ENCODE data around the gene ZNF555.
A peak's percentile ranks its signal among the peaks of the same experiment; 100 is the strongest.
"Not testable (repeated sequence)": the region's sequence is repeated elsewhere in the genome, so short reads cannot be mapped to it uniquely, and the experiment has no call there.

Gene ZNF555

DNA sequence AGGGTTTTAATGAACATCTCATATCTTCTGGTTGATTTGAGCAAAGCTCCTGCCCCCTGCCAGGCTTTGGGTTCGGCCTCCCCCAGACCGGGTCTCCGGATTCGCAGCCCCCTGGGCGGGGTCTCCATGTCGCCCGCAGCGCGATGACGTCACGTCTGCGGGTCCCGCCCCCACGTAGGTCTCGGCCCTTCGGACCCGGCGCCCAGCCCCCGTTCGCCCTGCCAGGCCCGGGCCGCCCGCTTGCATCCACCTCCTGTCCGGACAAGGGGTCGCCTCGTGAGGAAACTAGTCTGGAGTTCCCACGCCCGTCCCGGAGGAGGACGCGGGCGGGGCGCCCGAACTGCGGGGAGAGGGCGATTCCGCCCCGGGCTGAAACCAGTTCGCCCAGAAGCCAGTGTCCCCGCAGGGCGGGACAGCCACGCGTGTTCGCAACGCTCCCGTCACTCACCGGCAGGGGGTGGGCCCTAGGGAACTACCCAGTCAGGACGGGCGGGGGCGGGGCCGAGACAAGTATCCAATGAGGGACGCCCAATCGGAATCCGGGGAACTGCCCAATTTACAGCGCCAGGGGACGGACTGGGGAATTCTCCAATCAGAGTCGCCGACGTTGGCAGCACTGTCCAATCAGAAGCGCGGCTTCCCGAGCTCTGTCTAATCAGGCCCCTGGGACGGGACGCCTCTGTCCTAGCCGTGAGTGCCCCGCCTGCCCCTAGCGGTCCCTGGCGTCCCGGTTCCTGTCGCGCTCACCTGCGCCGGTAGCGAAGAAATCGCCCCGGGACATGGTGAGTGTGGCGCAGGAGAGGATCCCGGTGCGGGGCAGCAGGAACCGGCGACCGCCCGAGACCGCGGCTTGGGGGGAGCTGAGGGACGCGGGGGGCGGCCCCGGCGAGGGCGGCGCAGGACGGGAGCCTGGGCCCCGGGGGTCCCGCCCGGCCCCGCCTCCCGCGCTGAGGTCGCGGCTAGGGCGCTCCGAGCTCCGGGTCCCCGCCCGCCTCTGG is at the start of gene ZNF555:
TSS of gene ZNF555 (plus strand) at position 682 of the 998 bp plus-strand sequence. CDS start at position 780, 98 bp downstream.
- peak; percentile 98 for DNase-seq (ENCODE audit: low read depth in 2 of 2)

DNA sequence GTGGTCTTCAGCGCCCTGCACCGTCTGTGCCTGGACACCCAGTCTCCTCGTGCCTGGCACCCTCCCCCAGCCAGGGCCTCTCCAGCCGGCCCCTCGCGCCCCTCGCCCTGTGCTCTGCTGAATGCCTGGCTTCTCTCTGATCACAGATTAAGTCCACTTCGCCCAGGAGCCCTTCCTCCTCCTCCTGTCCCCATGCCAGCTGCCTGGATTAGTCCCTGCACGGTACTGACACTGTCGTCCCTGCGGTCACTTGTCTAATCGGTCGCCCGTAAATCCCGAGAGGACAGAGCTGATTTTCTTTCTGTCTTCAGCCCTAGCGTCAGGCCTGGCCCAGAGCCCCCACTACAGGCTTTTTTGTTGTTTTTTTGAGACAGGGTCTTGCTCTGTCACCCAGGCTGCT is 49.4 kb upstream of the ZNF555 start:
- DNase-seq (ENCODE audit: low read depth in 2 of 2), result no peak

DNA sequence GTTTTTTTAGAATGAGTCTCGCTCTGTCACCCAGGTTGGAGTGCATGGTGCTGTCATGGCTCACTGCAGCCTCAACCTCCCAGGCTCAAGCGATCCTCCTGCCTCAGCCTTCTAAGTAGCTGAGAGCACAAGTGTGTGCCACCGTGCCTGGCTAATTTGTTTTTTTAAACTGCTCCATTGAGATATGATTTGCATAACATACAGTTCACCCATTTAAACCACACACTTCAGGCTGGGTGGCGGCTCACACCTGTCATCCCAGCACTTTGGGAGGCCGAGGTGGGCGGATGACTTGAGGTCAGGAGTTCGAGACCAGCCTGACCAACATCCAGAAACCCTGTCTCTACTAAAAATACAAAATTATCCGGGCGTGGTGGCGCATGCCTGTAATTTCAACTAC is 48.6 kb upstream of the ZNF555 start:
- not testable (repeated sequence) for DNase-seq (ENCODE audit: low read depth in 2 of 2)

DNA sequence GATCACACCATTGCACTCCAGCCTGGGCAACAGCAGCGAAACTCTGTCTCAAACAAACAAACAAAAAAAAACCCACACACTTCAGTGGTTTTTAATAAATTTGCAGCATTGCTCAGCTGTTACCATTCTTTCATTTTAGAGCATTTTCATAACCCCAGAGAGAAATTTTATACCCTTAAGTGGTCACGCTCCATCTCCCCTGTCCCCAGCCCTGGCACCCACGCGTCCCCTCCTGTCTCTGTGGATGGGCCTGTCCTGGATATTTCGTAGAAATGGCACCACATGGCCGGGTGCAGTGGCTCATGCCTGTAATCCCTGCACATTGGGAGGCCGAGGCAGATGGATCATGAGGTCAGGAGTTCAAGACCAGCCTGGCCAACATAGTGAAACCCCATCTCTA is 48.1 kb upstream of the ZNF555 start:
- DNase-seq (ENCODE audit: low read depth in 2 of 2), result no peak

DNA sequence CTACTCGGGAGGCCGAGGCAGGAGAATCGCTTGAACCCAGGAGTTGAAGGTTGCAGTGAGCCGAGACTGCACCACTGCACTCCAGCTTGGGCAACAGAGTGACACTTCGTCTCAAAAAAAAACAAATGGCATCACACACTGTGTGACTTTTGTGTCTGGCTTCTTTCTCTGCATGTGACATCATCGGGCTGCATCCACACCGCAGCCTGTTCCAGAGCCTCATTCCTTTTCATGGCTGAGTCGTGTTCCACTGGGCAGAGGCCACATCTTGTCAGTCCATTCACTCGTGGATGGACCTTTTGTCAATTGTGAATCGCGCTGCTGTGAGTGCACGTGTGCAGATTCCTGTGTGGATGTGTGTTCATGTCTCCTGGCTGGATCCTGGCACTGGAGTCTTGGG is 47.7 kb upstream of the ZNF555 start:
- no peak for DNase-seq (ENCODE audit: low read depth in 2 of 2)

DNA sequence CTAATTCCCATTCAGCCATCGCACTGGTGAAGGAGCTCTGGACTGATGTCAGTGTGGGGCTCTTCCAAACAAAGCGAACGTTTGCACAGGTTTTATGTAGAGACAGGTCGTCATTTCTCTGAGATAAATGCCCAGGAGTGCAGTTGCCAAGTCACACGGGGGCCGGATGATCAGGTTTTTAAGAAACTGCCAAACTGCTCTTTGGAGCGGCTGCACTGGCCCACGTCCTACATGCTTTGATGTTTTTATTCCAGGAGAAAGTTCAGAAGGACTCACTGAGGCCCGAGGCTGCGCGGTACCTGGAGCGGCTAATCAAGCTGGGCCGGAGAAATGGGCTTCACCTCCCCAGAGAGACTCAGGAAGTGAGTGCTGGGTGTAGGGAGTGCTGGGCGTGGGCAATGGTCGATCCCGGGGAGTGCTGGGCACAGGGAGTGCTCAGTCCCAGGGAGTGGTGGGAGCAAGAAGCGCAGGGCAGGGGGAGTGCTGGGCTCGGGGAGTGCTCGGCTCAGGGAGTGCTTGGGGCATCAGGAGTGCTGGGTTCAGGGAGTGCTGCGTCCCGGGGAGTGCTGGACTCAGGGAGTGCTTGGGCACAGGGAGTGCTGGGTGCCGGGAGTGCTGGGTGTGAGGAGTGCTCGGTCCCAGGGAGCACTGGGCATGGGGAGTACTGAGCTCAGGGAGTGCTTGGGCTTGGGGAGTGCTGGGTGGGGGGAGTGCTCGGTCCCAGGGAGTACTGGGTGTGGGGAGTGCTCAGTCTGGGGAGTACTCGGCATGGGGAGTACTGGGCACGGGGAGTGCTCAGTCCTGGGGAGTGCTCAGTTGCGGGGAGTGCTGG is 45.2 kb upstream of the ZNF555 start:
- DNase-seq (ENCODE audit: low read depth in 2 of 2), result no peak

DNA sequence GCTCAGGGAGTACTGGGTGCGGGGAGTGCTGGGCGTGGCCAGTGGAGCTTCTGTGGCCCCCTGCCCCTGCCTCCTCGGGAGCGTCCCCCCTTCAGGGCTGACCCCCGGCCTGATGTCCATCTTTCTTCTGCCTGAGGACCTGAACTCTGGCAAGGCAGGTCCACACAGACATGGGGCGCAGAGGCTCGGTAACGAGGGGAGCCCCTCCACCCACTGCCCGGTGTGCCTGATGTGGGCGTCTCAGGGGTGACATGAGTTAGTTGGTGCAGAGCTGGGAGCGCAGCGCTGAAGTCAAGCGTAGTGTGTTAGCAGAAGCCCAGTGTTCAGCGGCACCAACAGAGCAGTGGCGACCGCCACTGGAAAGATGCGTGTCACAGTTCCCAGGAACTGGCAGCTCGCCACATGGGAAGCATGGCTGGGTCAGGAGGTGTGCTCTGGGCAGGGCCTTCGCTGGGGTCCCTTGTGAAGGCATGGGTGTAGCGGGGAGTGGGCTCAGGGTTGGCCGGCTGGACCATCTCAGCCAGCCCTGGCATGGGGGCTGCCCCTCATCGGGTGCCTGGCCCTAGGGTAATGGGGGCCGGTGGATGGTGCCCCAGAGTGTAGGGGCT is 44.5 kb upstream of the ZNF555 start:
- no peak for DNase-seq (ENCODE audit: low read depth in 2 of 2)

DNA sequence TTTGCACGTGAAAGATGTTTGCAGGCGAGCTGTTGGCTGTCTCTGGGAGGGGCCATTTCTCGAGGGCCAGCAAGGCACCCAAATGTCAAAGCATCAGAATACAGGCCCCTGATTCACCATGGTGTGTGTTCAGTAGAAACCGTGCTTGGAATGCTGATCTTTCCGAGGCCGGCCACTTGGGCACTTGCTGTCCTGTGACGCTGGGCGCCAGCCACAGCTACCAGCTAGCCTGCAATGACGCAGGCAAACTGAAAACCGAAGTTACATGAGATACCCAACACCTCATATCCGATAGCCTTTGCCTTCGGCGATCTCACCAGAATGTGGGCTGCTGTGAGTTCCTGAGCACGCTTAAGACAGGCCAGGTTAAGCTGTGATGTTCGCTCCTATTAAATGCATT is 44.0 kb upstream of the ZNF555 start:
- DNase-seq (ENCODE audit: low read depth in 2 of 2), result no peak

DNA sequence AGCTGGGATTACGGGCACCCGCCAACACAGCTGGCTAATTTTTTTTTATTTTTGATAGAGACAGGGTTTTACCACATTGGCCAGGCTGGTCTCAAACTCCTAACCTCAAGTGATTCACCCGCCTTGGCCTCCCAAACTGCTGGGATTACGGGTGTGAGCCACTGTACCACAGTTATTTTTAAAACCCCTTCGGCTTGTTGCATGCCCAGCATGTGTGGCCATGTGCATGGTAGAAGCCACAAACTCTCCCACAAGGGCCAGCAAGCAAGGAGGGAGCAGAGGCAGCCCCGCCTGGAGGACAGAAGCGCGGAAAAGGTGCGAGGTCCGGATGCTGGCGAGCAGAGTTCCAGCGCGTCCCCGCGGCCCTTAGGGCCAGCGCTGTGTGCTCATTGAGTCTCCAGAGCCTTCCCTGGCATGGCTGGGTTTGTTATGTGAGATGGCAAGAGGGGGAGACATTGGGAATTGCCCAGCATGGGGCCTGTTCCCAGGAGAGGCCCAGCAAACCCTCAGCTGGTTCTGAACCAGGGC is 43.1 kb upstream of the ZNF555 start:
- DNase-seq (ENCODE audit: low read depth in 2 of 2), result no peak

DNA sequence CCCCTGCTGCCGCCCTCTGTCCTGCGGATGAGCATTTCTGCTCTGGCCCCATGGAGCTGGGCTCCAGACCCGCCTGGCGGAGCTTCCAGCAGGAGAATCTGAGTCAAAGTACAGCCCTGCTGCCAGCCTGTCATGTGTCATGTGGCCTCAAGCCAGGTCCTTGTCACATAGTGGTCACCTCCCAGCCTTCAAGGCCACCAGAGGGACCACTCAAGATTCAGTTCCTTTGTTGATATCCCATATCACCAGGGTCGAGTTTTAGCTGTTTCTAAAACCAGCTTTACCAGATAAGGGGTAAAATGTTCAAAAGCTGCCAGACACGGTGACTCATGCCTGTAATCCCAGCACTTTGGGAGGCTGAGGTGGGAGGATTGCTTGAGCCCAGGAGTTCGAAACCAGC is 42.5 kb upstream of the ZNF555 start:
- no peak for DNase-seq (ENCODE audit: low read depth in 2 of 2)

DNA sequence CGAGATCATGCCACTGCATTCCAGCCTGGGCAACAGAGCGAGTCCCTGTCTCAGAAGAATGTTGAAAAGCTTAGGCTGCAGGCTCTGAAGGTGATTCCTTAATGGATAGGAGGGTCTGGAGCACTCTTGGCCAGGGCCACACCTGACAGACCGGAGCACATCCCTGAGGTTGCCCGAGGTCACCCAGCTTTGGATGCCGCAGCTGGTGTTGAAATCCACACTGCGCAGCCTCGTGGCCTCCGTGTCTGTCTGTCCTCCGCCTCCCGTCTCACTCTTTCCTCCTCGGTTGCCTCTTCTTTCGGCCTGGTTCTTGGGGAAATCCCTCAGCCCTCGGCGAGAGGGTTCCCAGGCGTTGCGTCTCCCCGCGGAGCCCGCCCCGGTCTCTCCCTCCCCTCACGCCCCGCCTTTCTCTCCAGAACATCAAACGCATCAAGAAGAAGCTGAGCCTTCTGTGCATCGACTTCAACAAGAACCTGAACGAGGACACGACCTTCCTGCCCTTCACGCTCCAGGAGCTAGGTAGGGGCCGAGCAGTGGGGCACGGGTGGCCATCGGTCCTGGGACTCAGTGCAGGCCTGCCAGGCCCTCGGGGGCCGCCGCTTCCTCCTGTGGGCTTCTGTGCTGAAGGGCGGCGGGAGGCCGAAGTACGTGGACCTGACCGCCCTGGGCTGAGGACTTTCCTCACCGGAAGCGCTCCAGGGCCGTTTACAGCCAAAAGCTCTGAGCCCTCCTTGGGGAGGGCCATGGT is 41.8 kb upstream of the ZNF555 start:
- no peak for DNase-seq (ENCODE audit: low read depth in 2 of 2)

DNA sequence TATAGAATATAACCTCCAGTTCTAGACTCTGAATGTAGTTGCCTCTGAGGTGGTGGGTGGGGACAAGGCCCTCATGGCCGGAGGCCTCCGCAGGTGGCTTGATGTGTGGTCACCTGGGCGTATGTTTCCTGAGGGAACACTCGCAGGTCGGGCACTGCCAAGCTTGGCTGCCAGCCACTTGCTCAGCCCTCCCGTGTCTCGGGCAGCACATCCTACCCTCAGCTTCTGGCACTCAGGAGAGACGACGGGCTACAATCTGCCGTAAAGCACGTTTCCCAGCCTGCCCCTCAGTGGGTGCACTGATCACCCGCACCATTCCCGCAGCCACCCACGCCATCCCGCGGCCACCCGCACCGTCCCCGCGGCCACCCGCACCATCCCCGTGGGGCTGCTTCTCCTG is 40.8 kb upstream of the ZNF555 start:
- DNase-seq (ENCODE audit: low read depth in 2 of 2), result no peak

DNA sequence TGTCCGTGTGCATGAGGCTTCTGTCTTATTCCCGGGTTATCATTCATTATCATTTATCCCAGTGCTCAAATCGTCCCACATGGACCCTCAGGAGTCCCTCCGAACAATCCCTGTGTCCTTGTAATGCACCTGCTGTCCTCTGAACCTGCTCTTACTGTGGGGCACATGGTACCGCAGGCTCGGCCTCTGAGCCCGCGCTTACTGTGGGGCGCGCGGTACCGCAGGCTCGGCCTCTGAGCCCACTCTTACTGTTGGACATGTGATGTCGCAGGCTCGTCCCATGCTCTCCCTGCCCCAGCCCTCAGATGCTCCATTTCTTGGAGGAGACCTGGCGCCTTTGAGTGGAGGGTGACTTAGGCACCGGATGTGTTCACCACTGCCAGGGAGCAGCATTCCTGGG is 38.4 kb upstream of the ZNF555 start:
- DNase-seq (ENCODE audit: low read depth in 2 of 2), result no peak

DNA sequence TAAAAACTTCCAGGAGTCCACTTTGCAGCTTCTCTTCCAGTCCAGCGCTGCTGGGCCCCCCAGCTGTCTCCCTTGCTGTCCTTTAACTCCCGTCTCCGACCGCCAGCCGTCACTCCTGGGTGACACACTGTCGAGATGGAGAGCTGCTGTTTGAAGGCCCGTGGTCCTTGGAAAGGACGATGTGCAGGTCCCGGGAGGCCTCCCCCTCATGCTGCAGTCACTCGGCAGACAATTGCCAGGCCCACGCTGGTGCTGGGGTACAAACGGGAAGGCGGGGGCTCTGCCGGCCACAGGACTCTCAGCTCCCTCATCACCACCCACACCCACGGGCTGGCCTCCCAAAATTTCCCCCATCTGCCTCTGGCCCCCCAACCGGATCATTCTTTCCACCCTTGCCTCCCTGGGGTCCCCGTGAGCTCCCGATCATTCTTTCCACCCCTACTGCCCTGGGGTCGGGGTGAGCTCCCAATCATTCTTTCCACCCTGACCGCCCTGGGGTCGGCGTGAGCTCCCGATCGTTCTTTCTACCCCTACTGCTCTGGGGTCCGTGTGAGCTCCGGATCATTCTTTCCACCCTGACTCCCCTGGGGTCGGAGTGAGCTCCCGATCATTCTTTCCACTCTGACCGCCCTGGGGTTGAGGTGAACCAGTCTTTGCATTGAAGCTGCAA is 37.7 kb upstream of the ZNF555 start:
- no peak for DNase-seq (ENCODE audit: low read depth in 2 of 2)

DNA sequence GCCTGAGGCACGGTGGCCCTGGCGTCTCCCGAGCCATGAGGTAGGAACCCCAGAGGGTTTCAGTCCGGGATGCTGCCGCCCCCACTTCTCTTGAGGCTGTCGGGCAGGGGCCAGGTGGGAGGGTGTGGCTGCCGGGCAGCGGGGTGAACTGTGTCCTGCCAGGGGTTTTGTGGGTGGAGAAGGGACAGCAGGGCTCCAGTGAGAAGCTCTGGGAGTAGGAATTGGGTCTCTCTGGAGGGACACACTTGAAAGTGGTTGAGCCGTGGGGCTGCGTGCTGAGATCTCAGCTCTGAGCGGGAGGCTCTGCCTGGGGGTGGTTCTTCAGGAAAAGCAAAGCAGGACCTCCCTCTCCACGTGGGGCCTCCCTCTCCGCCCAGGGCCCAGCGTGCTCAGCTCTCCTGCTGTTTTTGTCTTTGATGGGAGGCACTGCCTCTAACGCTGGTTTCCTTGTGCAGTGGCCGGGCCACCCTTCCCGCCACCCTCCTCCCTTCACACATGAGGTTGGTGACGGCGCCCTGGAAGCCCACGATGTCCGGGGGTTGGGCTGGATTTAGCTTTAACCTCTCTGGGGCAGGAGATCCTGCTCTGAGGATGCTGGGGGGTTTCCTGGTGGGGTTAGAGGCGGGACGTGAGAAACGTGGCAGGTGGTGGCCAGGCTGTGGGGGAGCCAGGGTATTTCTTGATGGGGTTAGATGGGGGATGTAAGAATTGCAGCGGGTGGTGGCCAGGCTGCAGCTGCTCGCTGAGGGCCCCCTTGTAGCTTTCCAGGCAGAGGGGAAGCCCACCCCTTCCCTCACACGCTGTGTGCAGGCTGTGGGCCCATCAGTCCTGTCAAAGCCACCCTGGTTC is 36.9 kb upstream of the ZNF555 start:
- no peak for DNase-seq (ENCODE audit: low read depth in 2 of 2)

DNA sequence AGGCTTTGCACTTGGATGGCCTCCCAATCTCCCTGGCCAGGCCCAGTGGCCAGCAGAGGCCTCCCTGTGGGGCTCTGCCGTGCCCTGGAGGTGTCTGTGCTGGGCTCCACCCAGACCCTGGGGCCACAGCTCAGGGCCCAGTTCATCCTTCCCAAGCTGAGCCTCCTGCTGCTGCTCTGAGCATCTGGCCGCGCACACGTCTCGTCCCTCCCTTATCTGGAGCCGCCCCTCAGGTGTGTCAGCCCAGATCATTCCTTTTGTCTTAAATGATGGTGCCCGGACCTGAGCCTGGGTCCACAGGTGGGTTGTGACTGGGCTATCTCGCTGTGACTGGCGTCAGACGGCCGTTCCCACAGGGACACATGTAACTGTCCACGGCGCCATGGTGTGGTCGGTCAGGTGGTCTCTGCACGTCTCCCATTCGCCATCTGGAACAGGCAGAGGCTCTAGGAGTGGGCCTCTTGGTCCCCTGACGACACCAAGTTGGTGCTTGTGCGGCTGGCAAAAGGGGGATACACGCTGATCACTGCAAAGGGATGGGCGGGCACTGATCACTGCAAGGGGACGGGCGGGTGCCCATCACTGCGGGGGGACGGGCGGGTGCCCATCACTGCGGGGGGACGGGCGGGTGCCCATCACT is 35.9 kb upstream of the ZNF555 start:
- no peak for DNase-seq (ENCODE audit: low read depth in 2 of 2)

DNA sequence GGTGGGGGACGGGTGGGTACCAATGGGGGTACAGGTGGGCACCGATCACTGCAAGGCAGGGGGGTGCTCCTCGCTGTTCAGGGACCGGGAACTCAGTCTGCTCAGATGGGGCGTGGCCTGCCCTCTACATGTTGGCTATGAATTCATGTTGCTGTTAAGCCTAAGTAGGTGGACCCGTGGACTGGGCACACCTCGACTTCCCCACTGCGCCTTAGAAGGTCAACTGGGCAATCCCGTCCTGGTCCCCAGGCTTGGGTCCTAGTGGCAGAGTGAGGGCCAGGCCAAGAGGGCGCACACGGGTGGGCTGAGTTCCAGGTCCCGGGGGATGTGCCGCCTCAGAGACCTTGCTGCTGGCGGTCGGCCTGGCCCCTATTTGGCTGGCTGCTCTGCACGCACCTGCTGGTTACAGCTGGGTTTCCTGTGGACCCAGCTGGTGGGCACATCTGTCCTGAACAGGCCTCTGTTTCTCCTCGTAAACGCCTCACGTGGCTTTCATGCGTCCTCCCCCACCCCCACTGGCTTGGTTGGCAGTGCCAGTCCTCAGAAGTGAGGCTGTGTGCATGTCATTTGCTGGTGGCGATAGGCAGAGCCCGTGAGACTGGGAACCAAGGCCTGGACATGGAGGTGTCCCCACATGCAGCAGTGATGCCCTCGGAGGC is 35.2 kb upstream of the ZNF555 start:
- DNase-seq (ENCODE audit: low read depth in 2 of 2), result no peak

DNA sequence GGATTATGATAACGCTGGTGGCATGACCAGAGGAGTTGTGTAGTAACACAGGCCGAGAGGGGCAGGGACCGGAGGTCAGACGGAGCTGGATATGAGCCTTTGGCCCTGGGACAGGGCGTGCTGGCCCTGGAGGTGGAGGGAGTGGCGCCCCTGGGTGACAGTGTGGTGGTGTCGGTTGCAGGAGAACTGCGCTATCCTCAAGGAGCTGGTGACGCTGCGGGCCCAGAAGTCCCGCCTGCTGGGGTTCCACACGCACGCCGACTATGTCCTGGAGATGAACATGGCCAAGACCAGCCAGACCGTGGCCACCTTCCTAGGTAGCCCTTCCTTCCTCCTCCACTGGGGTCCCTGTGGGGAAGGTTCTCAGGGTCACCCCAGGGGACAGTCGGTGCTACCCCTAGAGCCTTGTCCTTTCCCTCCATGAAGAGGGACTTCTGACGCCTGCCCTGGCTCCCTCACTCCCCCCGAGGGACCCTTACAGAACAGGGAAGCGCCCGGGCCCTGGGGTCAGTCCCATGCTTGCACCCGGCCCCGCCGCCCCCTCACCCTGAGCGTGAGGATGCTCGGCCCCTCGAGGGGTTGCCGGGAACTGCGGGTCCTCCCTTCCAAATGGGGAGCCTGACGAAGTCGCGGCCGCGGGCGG is 34.4 kb upstream of the ZNF555 start:
- no peak for DNase-seq (ENCODE audit: low read depth in 2 of 2)

Measured in fibroblast of skin of left quadriceps (primary cell).